ENCODE measurements around the gene IFIT1.
"Not testable (repeated sequence)": the region's sequence is repeated elsewhere in the genome, so short reads cannot be mapped to it uniquely, and the experiment has no call there.

Gene IFIT1

GRCh38 chr10:89391907-89392756, at the start of gene IFIT1:
Gene IFIT1, plus strand, starts transcription at chr10:89392623. Its CDS starts 90 bp downstream, at chr10:89392713.
- DNase-seq: peak; percentile 24

- no peak for DNase-seq
These were observed 49.2 kb upstream of the IFIT1 start for GRCh38 chr10:89343089-89343767.

GRCh38 chr10:89344156-89344555, 48.3 kb upstream of the IFIT1 start:
- no peak for DNase-seq

GRCh38 chr10:89345367-89346000, 46.9 kb upstream of the IFIT1 start:
- DNase-seq: no peak

- DNase-seq: no peak
These were observed 45.8 kb upstream of the IFIT1 start for GRCh38 chr10:89346405-89347254.

GRCh38 chr10:89347701-89348457, 44.5 kb upstream of the IFIT1 start:
- no peak for DNase-seq

- no peak for DNase-seq
These were observed 43.9 kb upstream of the IFIT1 start for GRCh38 chr10:89348481-89348880.

- no peak for DNase-seq
These were observed 43.4 kb upstream of the IFIT1 start for GRCh38 chr10:89348975-89349374.

GRCh38 chr10:89350631-89351315, 41.6 kb upstream of the IFIT1 start:
- not testable (repeated sequence) for DNase-seq

GRCh38 chr10:89351412-89351779, 41.0 kb upstream of the IFIT1 start:
- DNase-seq: no peak

- DNase-seq: no peak
These were observed 40.4 kb upstream of the IFIT1 start for GRCh38 chr10:89351780-89352597.

GRCh38 chr10:89352802-89353201, 39.6 kb upstream of the IFIT1 start:
- no peak for DNase-seq

- DNase-seq: no peak
These were observed 37.0 kb upstream of the IFIT1 start for GRCh38 chr10:89355394-89355931.

- DNase-seq: no peak
These were observed 35.3 kb upstream of the IFIT1 start for GRCh38 chr10:89357096-89357495.

- no peak for DNase-seq
These were observed 34.4 kb upstream of the IFIT1 start for GRCh38 chr10:89357975-89358374.

- DNase-seq: no peak
These were observed 32.3 kb upstream of the IFIT1 start for GRCh38 chr10:89360157-89360556.

GRCh38 chr10:89362929-89363328, 29.5 kb upstream of the IFIT1 start:
- no peak for DNase-seq

- no peak for DNase-seq
These were observed 28.5 kb upstream of the IFIT1 start for GRCh38 chr10:89363729-89364442.

GRCh38 chr10:89364531-89364930, 27.9 kb upstream of the IFIT1 start:
- no peak for DNase-seq

GRCh38 chr10:89367529-89367928, 24.9 kb upstream of the IFIT1 start:
- no peak for DNase-seq
